MV-4-11 (cell line): ENCODE measurements around the gene MRPS12.
"Not testable (repeated sequence)": the region's sequence is repeated elsewhere in the genome, so short reads cannot be mapped to it uniquely, and the experiment has no call there.

Source experiments
- DNase-seq: peaks from one replicate; lab custom pipeline; 2025; lab: John Stamatoyannopoulos, UW

Gene MRPS12

DNA sequence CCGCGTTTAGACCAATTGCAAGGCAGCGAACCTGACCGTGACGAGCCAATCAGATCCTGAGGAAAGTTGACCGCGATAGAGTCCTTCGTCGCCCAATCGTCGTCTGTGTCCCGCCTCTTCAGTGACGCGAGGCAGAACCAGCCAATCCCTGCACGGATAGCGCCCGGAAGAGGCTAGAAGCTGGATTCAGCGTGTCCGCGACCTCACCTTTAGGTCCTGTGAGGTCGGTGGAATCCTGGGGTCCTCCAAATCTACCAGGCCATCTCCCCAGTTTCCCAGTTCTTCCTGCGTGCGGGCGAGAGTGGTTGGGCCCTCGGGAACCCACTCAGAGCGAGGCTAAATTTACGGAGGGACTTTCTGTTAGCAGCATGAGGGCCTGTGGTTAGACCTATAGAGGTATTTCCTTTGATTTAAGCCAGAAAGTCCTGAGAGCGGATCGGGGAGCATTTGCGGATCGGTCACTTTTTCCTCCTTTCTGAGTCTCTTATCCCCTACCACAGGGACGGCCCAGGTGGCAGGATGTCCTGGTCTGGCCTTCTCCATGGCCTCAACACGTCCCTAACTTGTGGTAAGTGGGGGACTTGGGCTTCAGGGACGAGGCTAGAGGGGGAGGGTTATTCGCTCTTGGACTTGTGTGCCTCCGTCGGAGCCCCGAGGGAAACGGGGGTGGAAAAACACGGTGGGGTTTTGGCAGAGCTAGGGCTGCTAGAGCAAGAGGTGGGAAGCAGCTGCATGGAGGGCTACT, at the start of gene MRPS12:
Gene MRPS12, plus strand, starts transcription at position 169 of the 745 bp plus-strand sequence. Its CDS starts 351 bp downstream, at position 520.
- DNase-seq: peak; percentile 100

DNA sequence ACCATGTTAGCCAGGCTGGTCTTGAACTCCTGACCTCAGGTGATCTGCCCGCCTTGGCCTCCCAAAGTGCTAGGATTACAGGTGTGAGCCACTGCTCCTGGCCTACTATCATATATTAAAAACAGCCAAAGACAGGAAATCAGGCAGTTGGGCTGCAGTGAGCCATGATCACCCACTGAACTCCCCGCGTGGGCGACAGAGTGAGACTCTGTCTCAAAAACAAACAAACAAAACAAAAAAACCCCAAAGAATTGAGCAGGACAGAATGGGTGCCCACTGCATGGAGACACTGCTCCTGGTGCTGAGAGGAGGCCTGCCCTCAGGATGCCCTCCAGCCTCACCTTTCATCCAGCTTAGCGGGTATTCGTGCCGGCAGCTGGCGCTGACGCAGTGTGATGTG, 47.5 kb upstream of the MRPS12 start:
- no peak for DNase-seq

- not testable (repeated sequence) for DNase-seq
These were observed 46.1 kb upstream of the MRPS12 start for GRCh38 chr19:38884691-38885090.

DNA sequence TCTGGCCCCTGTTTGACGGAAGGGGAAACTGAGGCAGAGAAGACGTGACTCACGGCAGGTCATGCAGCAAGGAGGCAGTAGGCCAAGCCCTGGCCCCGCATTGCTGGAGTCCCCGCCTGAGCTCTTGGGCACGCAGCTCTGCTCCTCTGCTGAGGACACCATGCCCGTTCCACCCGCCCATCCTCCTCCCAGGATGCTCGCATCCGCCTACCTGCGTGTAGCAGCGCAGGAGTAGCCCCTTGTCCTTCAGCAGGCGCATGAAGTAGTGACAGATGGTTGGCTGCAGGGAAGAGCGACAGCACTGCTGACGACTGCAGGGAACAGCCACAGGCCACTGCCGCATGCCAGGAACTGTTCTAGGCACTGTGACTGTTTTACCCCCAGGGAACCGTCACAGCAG, 41.9 kb upstream of the MRPS12 start:
- no peak for DNase-seq

DNA sequence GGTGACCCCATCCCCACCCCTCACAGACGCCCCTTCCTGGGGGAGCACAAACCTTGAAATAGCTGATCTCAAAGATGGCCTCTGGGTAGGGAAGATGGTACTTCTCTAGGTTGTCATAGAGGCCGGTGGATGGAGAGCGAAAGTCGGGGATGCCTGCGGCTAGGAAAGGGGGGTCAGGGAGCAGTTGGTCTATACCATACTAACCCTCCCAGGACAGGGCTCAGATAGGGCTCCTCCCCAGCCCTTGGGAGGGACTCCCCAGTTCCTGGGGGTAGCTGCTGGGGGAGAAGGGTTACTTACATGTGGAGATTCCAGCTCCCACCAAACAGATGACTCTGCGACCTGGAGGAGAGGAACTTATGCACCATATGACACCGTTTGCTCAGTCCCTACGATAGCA, 40.9 kb upstream of the MRPS12 start:
- DNase-seq: no peak

GRCh38 chr19:38890686-38891085, 40.1 kb upstream of the MRPS12 start:
- DNase-seq: no peak

- no peak for DNase-seq
These were observed 39.0 kb upstream of the MRPS12 start for GRCh38 chr19:38891771-38892170.

- no peak for DNase-seq
These were observed 37.9 kb upstream of the MRPS12 start for GRCh38 chr19:38892841-38893240.

- DNase-seq: no peak
These were observed 37.4 kb upstream of the MRPS12 start for GRCh38 chr19:38893341-38893771.

DNA sequence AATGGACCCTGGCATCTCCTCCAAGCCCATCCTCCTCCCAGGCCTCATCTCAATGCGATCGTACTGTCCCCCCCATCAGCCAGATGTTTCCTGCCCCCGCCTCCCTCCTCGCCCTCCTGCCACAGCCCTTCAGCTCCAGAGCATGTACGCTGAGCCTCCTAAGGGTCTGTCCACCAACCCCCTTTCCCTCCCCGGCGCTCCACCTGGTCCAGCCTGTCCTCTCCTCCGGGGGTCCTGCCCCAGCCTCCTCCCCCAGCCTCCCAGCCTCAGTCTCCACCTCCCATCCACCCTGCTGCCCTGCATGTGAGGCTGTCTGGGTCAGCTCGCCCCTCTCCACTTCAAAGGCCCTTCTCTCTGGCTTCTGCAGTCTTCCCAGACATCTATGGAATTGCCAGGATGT, 35.8 kb upstream of the MRPS12 start:
- DNase-seq: no peak

- DNase-seq: no peak
These were observed 31.8 kb upstream of the MRPS12 start for GRCh38 chr19:38898788-38899446.

- peak; percentile 100 for DNase-seq
These were observed 31.1 kb upstream of the MRPS12 start, which contains the start of the genes NFKBIB and SIRT2 for GRCh38 chr19:38899447-38900201. NFKBIB (plus strand) TSS chr19:38899969; CDS start chr19:38900033, 64 bp downstream. SIRT2 (minus strand) TSS chr19:38899618; CDS start chr19:38899521, 97 bp downstream.

- DNase-seq: no peak
These were observed 30.5 kb upstream of the MRPS12 start for GRCh38 chr19:38900202-38900629.

- DNase-seq: no peak
These were observed 30.0 kb upstream of the MRPS12 start for GRCh38 chr19:38900743-38901190.

DNA sequence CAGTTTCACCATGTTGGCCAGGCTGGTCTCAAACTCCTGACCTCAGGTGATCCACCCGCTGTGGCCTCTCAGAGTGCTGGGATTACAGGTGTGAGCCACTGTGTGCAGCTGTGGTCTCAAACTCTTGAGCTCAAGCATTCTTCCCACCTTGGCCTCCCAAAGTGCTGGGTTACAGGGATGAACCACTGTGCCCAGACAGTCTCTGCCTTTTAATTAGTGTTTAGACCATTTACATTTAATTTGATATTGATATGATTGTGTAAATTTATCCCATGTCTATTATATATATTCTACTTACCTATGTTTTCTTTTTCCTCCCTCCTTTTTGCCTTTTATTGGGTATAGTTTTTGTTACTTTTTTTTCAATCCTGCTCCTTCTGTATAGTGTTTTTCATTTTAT, 29.1 kb upstream of the MRPS12 start:
- DNase-seq: no peak

DNA sequence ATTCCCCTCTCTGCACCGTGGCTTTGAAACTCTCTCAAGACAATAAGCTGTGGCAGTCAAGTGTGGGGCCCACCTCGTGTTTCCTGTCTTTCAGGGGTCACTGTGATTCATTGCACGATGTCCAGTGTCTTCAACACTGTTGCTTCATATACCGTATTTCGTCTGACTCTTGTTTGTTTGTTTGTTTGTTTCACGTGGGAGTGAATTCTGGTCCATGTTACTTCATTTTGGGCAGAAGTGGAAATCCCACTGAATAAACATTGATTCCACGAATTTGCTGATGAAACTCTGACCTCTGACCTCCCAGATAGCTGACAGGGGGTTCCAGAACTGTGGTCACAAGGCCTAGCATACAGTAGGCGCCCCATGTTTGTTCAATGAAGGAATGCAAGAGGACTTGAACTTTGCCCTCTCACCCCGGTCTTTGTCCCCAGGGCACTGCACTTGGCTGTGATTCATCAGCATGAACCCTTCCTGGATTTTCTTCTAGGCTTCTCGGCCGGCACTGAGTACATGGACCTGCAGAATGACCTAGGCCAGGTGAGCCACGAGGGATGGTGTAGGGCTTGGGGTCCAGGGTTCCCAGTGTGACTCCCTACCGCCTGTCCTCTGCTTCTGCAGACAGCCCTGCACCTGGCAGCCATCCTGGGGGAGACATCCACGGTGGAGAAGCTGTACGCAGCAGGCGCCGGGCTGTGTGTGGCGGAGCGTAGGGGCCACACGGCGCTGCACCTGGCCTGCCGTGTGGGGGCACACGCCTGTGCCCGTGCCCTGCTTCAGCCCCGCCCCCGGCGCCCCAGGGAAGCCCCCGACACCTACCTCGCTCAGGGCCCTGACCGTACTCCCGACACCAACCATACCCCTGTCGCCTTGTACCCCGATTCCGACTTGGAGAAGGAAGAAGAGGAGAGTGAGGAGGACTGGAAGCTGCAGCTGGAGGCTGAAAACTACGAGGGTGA, 25.9 kb upstream of the MRPS12 start:
- no peak for DNase-seq

GRCh38 chr19:38905620-38906019, 25.1 kb upstream of the MRPS12 start:
- DNase-seq: no peak

DNA sequence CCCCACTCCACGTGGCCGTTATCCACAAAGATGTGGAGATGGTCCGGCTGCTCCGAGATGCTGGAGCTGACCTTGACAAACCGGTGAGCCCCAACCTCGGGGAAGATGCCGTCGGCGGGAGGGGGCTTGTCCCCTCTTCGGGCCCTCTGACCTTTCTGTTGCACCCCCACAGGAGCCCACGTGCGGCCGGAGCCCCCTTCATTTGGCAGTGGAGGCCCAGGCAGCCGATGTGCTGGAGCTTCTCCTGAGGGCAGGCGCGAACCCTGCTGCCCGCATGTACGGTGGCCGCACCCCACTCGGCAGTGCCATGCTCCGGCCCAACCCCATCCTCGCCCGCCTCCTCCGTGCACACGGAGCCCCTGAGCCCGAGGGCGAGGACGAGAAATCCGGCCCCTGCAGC, 23.5 kb upstream of the MRPS12 start:
- no peak for DNase-seq

DNA sequence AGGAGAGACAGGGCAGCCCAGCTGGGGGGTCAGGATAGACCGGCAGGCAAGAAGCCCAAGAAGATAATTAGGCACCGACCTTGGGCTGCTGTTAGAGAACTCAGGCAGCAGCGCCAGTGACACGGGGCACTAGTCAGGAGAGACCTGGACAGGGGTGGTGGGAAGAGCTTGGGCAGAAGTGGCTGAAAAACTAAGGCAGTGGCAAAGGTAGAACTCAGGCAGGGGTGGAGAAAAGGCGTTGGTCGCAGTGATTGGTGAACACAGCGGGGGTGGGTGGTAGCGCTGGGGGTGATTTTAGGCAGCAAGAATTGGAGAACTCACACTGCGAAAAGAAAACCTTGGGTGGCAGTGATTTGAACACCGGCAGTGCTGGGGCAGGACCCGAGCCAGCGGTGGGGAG, 23.1 kb upstream of the MRPS12 start:
- DNase-seq: no peak

DNA sequence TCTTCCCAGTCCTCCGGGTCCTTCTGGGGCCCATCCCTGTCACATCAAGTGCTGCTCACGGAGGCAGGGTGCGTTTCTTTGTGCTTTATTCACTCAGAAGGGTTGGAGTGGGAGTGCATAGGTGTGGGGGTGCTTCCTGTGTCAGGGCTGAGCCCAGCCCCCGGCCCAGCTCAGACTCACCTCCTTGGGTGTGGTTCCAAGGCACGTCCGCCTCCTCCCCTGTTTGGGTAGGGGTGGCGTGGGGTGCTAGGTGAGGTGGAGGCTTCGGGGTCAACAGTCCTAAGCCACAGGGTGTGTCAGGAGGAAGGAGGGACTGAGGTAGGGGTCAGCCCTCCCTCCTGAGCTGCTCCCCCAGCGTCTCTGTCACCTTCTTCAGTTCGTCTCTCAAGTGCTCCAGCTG, 21.8 kb upstream of the MRPS12 start:
- DNase-seq: no peak

GRCh38 chr19:38910488-38910887, 20.3 kb upstream of the MRPS12 start:
- DNase-seq: no peak
